VCaP (cell line): ENCODE results near the gene PRKD1.
"Not testable (repeated sequence)": the region's sequence is repeated elsewhere in the genome, so short reads cannot be mapped to it uniquely, and the experiment has no call there.

Experiments used
- H3K27ac ChIP-seq: fragments of 450-650 bp; 2 replicates; pipeline ENCODE4 v1.5.1; 2017
- TF ChIP-seq, protein P1 (sequence below): fragments of 450-650 bp; conservative IDR thresholded peaks from 2 replicates; pipeline ENCODE4 v1.5.1; 2017; ENCODE audit warnings: mild to moderate bottlenecking, moderate library complexity

Gene PRKD1

DNA sequence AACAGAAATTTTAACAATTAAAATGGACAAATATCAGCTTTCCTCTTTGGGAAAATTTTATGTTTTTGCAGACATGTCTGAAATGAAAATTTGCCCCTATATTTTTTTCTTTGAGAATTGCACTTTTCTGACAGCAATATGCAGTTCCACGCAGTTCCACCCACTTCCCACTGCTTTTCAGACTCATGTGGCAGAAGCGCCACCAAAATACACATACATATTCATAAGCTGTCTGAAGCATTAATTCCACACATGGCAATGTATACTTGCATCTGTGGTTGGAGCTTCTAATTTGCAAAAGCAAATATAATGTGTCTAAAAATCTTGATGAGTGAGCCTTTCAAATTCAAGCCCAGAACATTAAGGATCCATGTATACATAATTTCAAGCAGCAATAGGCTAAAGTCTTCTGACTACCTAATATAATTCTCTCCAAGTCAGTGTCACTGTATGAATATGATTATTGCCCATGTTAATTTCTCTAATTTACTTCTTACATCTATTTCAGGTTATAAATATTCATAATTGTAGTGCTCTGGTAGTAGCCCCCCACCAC, 129.5 kb downstream of the PRKD1 start:
- TF ChIP-seq, protein P1, sequence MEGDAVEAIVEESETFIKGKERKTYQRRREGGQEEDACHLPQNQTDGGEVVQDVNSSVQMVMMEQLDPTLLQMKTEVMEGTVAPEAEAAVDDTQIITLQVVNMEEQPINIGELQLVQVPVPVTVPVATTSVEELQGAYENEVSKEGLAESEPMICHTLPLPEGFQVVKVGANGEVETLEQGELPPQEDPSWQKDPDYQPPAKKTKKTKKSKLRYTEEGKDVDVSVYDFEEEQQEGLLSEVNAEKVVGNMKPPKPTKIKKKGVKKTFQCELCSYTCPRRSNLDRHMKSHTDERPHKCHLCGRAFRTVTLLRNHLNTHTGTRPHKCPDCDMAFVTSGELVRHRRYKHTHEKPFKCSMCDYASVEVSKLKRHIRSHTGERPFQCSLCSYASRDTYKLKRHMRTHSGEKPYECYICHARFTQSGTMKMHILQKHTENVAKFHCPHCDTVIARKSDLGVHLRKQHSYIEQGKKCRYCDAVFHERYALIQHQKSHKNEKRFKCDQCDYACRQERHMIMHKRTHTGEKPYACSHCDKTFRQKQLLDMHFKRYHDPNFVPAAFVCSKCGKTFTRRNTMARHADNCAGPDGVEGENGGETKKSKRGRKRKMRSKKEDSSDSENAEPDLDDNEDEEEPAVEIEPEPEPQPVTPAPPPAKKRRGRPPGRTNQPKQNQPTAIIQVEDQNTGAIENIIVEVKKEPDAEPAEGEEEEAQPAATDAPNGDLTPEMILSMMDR: no peak
- no peak overlapping the region for H3K27ac ChIP-seq

DNA sequence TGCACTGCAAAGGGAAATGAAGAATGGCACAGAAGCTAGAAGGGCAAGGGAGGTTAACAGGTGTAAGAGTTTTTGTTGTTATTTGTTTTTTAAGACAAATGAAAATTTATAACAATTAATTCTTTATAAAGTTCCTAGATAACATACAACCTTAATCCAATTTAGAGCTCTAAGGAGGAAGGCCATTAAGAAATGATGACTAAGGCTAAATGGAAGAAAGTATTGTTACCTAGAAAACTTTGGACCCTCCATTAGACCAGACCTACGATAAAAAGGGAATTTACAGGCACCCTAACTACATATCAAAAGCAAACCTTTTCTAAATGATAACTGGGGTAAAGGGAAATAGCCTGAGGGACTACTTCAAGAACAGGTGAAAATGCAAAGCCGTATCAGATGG, 130.8 kb downstream of the PRKD1 start:
- no peak overlapping the region for H3K27ac ChIP-seq
- TF ChIP-seq, protein P1: no peak

DNA sequence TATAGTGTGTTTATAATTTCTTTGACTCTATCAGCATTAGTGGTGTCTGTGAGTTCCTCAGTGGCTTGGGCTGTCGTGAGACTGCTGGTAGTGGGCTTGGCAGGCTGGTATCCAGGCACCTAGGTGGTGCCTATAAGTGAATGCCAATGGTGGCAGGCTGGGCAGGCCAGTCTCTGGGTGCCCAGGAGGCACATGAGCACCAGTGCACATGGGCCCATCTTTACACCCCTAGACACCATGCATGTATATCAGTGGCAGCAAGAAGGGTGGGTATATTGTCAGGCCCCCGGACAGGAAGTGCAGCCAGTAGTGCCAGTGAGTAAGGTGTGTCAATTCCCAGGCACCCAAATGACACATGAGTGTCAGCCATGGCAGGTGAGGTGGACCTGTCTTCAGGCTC, 138.2 kb downstream of the PRKD1 start:
- TF ChIP-seq, protein P1: no peak
- no peak overlapping the region for H3K27ac ChIP-seq

DNA sequence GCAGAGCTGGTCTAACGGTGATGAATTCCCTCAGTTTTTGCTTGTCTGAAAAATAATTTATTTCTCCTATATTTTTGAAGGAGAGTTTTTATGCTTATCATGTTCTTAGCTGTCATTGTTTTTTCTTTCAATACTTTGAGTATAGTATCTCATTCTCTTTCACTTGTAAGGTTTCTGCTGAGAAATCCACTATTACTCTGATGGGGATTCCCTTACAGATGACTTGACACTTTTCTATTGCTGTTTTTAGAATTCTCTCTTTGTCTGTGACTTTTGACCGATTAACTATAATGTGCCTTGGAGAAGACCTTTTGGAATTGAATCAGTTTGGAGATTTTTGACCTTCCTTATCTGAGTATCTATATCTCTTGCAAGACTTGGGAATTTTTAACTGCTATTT, 139.6 kb downstream of the PRKD1 start:
- H3K27ac ChIP-seq: no peak overlapping the region
- TF ChIP-seq, protein P1: no peak

DNA sequence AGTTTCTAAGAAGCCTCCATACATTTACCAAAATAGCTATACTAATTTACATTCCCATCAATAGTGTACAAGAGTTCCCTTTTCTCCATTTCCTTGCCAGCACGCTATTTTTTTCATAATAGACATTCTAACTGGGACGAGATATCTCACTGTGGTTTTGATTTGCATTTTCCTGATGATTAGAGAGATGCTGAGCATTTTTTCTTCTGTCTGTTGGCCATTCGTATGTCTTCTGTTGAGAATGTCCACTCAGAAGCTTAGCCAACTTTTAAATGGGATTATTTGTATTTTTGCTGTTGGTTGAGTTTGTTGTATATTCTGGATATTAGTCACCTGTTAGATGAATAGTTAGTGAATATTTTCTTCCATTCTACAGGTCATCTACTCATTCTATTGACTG, 144.1 kb downstream of the PRKD1 start:
- no peak overlapping the region for H3K27ac ChIP-seq
- TF ChIP-seq, protein P1: no peak

DNA sequence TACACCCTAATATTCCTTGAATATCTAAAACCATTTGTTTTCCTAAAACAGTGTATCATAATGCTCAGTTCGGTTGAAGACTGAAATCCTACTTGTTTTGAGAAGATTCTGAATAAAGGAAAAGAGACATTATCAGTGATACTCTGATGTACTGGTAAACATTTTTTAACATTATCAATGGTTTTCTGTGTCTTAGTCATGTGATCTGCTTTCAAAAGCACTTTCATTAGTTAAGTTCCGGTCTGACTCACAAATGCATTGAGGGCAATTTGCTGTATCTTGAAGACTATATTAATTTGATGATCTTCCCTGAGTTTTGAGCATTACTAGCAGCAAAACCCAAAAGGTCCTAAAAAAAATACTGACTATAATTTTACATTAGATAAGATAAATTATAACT, 145.6 kb downstream of the PRKD1 start:
- no peak overlapping the region for H3K27ac ChIP-seq
- TF ChIP-seq, protein P1: no peak

DNA sequence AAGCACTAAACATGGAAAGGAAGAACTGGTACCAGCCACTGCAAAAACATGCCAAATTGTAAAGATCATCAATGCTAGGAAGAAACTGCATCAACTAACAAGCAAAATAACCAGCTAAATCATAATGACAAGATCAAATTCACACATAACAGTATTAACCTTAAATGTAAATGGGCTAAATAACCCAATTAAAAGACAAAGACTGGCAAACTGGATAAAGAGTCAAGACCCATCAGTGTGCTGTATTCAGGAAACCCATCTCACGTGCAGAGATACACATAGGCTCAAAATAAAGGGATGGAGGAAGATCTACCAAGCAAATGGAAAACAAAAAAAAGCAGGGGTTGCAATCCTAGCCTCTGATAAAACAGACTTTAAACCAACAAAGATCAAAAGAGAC, 150.5 kb downstream of the PRKD1 start:
- H3K27ac ChIP-seq: not testable (repeated sequence)

DNA sequence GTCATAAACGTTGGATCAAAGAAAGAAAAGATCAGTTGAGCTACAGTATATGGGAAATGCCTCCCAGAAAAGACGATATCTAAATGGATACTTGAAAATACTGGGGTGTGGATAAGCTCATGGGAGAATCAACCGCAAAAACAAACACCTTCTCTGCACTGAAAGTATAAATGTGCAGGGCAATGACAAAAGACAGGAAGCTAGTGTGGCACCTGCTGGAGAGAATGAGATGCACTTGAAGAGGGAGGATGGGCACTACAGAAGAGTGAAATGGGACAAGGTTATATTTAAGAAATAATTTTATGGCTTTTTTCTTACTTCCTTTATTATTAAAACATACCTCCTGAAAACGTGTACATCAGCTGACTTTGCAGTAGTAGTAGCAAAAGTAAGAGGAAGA, 153.7 kb downstream of the PRKD1 start:
- no peak overlapping the region for H3K27ac ChIP-seq
- TF ChIP-seq, protein P1: no peak
